Ecto neural progenitor cell (in vitro differentiated cells): Measurements from ENCODE around the gene SMIM1.
"Not testable (repeated sequence)": the region's sequence is repeated elsewhere in the genome, so short reads cannot be mapped to it uniquely, and the experiment has no call there.

Source experiments
- DNase-seq: peaks from one replicate; pipeline ENCODE4 v3.0.0-alpha.2; 2018; ENCODE audit warnings: low spot score

SMIM1 gene

GRCh38 chr1:3796215-3797061 is 23.9 kb downstream of the SMIM1 start, which contains the start of gene LRRC47:
Gene LRRC47, minus strand, starts transcription at chr1:3796498. Its CDS starts 22 bp downstream, at chr1:3796476.
- DNase-seq, result peak; percentile 93

- DNase-seq, result no peak
Observed at GRCh38 chr1:3799976-3800685, 27.6 kb downstream of the SMIM1 start.

- DNase-seq, result not testable (repeated sequence)
Observed at GRCh38 chr1:3800795-3801194, 28.2 kb downstream of the SMIM1 start.

GRCh38 chr1:3803905-3804626 is 31.5 kb downstream of the SMIM1 start:
- no peak for DNase-seq

- not testable (repeated sequence) for DNase-seq
Observed at GRCh38 chr1:3804627-3804944, 32.0 kb downstream of the SMIM1 start.

GRCh38 chr1:3805038-3805437 is 32.5 kb downstream of the SMIM1 start:
- no peak for DNase-seq

- no peak for DNase-seq
Observed at GRCh38 chr1:3807769-3808168, 35.2 kb downstream of the SMIM1 start.

GRCh38 chr1:3809680-3810079 is 37.1 kb downstream of the SMIM1 start:
- DNase-seq, result no peak

- DNase-seq, result not testable (repeated sequence)
Observed at GRCh38 chr1:3810149-3810761, 37.7 kb downstream of the SMIM1 start.

GRCh38 chr1:3811595-3811911 is 39.0 kb downstream of the SMIM1 start:
- no peak for DNase-seq

GRCh38 chr1:3814065-3814464 is 41.5 kb downstream of the SMIM1 start:
- DNase-seq, result no peak

- no peak for DNase-seq
Observed at GRCh38 chr1:3814771-3815561, 42.4 kb downstream of the SMIM1 start.

GRCh38 chr1:3816331-3817137 is 44.0 kb downstream of the SMIM1 start:
- DNase-seq, result no peak

- DNase-seq, result no peak
Observed at GRCh38 chr1:3817138-3817740, 44.7 kb downstream of the SMIM1 start.

GRCh38 chr1:3817821-3818597 is 45.5 kb downstream of the SMIM1 start:
- no peak for DNase-seq

- no peak for DNase-seq
Observed at GRCh38 chr1:3819771-3820200, 47.2 kb downstream of the SMIM1 start.

GRCh38 chr1:3820316-3820715 is 47.8 kb downstream of the SMIM1 start:
- DNase-seq, result no peak

GRCh38 chr1:3821004-3821403 is 48.5 kb downstream of the SMIM1 start:
- DNase-seq, result no peak

GRCh38 chr1:3821447-3821846 is 48.9 kb downstream of the SMIM1 start:
- no peak for DNase-seq

- no peak for DNase-seq
Observed at GRCh38 chr1:3821908-3822307, 49.4 kb downstream of the SMIM1 start.
